Memory B cell (primary cell): Measurements from ENCODE around the gene CTNNAL1.
"Not testable (repeated sequence)": the region's sequence is repeated elsewhere in the genome, so short reads cannot be mapped to it uniquely, and the experiment has no call there.

ENCODE experiments used
- ATAC-seq: fragments of 150-1000 bp; cut with Tn5 transposase; 2 replicates; pipeline ENCODE4 v1.10.0; 2021; ENCODE audit warnings: low read depth, mild to moderate bottlenecking, moderate library complexity
- DNase-seq, 2 donors: peaks; one replicate each; pipeline ENCODE4 v3.0.0; 2022; ENCODE audit warnings: low spot score in 2 of 2
- H3K27ac Mint-ChIP-seq: one replicate; pipeline ENCODE4 v1.8.0; 2022; ENCODE audit warnings: mild to moderate bottlenecking, moderate library complexity, mixed read lengths
- H3K27me3 Mint-ChIP-seq: one replicate; pipeline ENCODE4 v1.8.0; 2022; ENCODE audit warnings: mixed read lengths
- H3K36me3 Mint-ChIP-seq: one replicate; pipeline ENCODE4 v1.8.0; 2022; ENCODE audit warnings: mild to moderate bottlenecking, mixed read lengths
- H3K4me1 Mint-ChIP-seq: one replicate; pipeline ENCODE4 v1.8.0; 2022; ENCODE audit warnings: mixed read lengths
- H3K4me3 Mint-ChIP-seq: one replicate; pipeline ENCODE4 v1.8.0; 2022; ENCODE audit warnings: mild to moderate bottlenecking, moderate library complexity, mixed read lengths
- H3K9me3 Mint-ChIP-seq: one replicate; pipeline ENCODE4 v1.8.0; 2022; ENCODE audit warnings: mixed read lengths

Gene CTNNAL1

GRCh38 chr9:109012876-109013678, at the start of gene CTNNAL1:
TSS of gene CTNNAL1 (minus strand) at chr9:109013499. CDS start at chr9:109013442, 57 bp downstream.
- H3K4me1 Mint-ChIP-seq, result peaks cover 25% of the 10 kb centered on the region
- H3K27ac Mint-ChIP-seq, result peak within 1 kb of the TSS; percentile 84
- no peaks in the 10 kb centered on the region for H3K36me3 Mint-ChIP-seq
- ATAC-seq, result peak; percentile 94
- peak within 1 kb of the TSS; percentile 96 for H3K4me3 Mint-ChIP-seq
- DNase-seq, result peak; percentile 77 to 82
- H3K27me3 Mint-ChIP-seq, result peaks cover 9% of the 10 kb centered on the region
- H3K9me3 Mint-ChIP-seq, result no peaks in the 10 kb centered on the region

GRCh38 chr9:109062543-109062942, 49.2 kb upstream of the CTNNAL1 start:
- H3K4me1 Mint-ChIP-seq, result no peaks in the 10 kb centered on the region
- H3K36me3 Mint-ChIP-seq, result peaks cover 23% of the 10 kb centered on the region
- H3K4me3 Mint-ChIP-seq, result no peak overlapping the region
- no peak for ATAC-seq
- no peaks in the 10 kb centered on the region for H3K9me3 Mint-ChIP-seq
- DNase-seq, result no peak
- H3K27ac Mint-ChIP-seq, result no peak overlapping the region
- no peaks in the 10 kb centered on the region for H3K27me3 Mint-ChIP-seq

GRCh38 chr9:109060191-109060590, 46.9 kb upstream of the CTNNAL1 start:
- Mint-ChIP-seq H3K9me3 (no peaks in the 10 kb centered on the region), H3K4me3 (no peak overlapping the region), H3K27ac (no peak overlapping the region), H3K27me3 (no peaks in the 10 kb centered on the region), H3K36me3 (peaks cover 25% of the 10 kb centered on the region), H3K4me1 (no peaks in the 10 kb centered on the region)
- ATAC-seq, result no peak
- DNase-seq, result no peak

- not testable (repeated sequence) for H3K4me3 Mint-ChIP-seq, H3K27ac Mint-ChIP-seq, H3K27me3 Mint-ChIP-seq, ATAC-seq, H3K4me1 Mint-ChIP-seq, DNase-seq, H3K9me3 Mint-ChIP-seq
- H3K36me3 Mint-ChIP-seq, result peaks cover 53% of the 10 kb centered on the region
Observed at GRCh38 chr9:109053121-109053520, 39.8 kb upstream of the CTNNAL1 start.

- peaks cover 54% of the 10 kb centered on the region for H3K36me3 Mint-ChIP-seq
- H3K4me1 Mint-ChIP-seq, result no peaks in the 10 kb centered on the region
- DNase-seq, result no peak
- no peak overlapping the region for H3K27ac Mint-ChIP-seq
- H3K9me3 Mint-ChIP-seq, result no peaks in the 10 kb centered on the region
- ATAC-seq, result no peak
- H3K4me3 Mint-ChIP-seq, result no peak overlapping the region
- H3K27me3 Mint-ChIP-seq, result no peaks in the 10 kb centered on the region
Observed at GRCh38 chr9:109052416-109052815, 39.1 kb upstream of the CTNNAL1 start.

GRCh38 chr9:109051733-109052132, 38.4 kb upstream of the CTNNAL1 start:
- ATAC-seq (no peak), DNase-seq (no peak)
- Mint-ChIP-seq H3K27me3 (no peaks in the 10 kb centered on the region), H3K27ac (peak overlapping the region; percentile 41), H3K36me3 (peaks cover 54% of the 10 kb centered on the region), H3K9me3 (no peaks in the 10 kb centered on the region), H3K4me1 (no peaks in the 10 kb centered on the region), H3K4me3 (no peak overlapping the region)

GRCh38 chr9:109050444-109050843, 37.1 kb upstream of the CTNNAL1 start:
- H3K4me1 Mint-ChIP-seq, result no peaks in the 10 kb centered on the region
- H3K9me3 Mint-ChIP-seq, result no peaks in the 10 kb centered on the region
- no peak overlapping the region for H3K4me3 Mint-ChIP-seq
- no peak overlapping the region for H3K27ac Mint-ChIP-seq
- no peak for ATAC-seq
- no peaks in the 10 kb centered on the region for H3K27me3 Mint-ChIP-seq
- H3K36me3 Mint-ChIP-seq, result peaks cover 51% of the 10 kb centered on the region
- DNase-seq, result no peak

- no peak for DNase-seq
- H3K4me1 Mint-ChIP-seq, result no peaks in the 10 kb centered on the region
- H3K27ac Mint-ChIP-seq, result no peak overlapping the region
- H3K27me3 Mint-ChIP-seq, result no peaks in the 10 kb centered on the region
- no peak for ATAC-seq
- peaks cover 49% of the 10 kb centered on the region for H3K36me3 Mint-ChIP-seq
- peaks cover 3% of the 10 kb centered on the region for H3K9me3 Mint-ChIP-seq
- no peak overlapping the region for H3K4me3 Mint-ChIP-seq
Observed at GRCh38 chr9:109048822-109049221, 35.5 kb upstream of the CTNNAL1 start.

GRCh38 chr9:109047259-109047658, 34.0 kb upstream of the CTNNAL1 start:
- DNase-seq, result no peak
- Mint-ChIP-seq H3K36me3 (peaks cover 53% of the 10 kb centered on the region), H3K4me3 (no peak overlapping the region), H3K27me3 (no peaks in the 10 kb centered on the region), H3K27ac (no peak overlapping the region), H3K9me3 (peaks cover 6% of the 10 kb centered on the region), H3K4me1 (no peaks in the 10 kb centered on the region)
- no peak for ATAC-seq

GRCh38 chr9:109046346-109046745, 33.0 kb upstream of the CTNNAL1 start:
- Mint-ChIP-seq H3K36me3 (peaks cover 50% of the 10 kb centered on the region), H3K4me3 (no peak overlapping the region), H3K27ac (no peak overlapping the region), H3K9me3 (peaks cover 6% of the 10 kb centered on the region), H3K4me1 (no peaks in the 10 kb centered on the region), H3K27me3 (no peaks in the 10 kb centered on the region)
- DNase-seq, result no peak
- no peak for ATAC-seq

GRCh38 chr9:109043578-109043977, 30.3 kb upstream of the CTNNAL1 start:
- H3K9me3 Mint-ChIP-seq, result peaks cover 6% of the 10 kb centered on the region
- H3K36me3 Mint-ChIP-seq, result peaks cover 43% of the 10 kb centered on the region
- ATAC-seq, result no peak
- DNase-seq, result no peak
- no peak overlapping the region for H3K27ac Mint-ChIP-seq
- no peaks in the 10 kb centered on the region for H3K4me1 Mint-ChIP-seq
- no peak overlapping the region for H3K4me3 Mint-ChIP-seq
- H3K27me3 Mint-ChIP-seq, result no peaks in the 10 kb centered on the region

- Mint-ChIP-seq H3K4me3 (no peak overlapping the region), H3K9me3 (peaks cover 6% of the 10 kb centered on the region), H3K4me1 (no peaks in the 10 kb centered on the region), H3K27me3 (no peaks in the 10 kb centered on the region), H3K36me3 (peaks cover 38% of the 10 kb centered on the region), H3K27ac (no peak overlapping the region)
- DNase-seq, result no peak
- no peak for ATAC-seq
Observed at GRCh38 chr9:109040571-109040970, 27.3 kb upstream of the CTNNAL1 start.

GRCh38 chr9:109039539-109039938, 26.2 kb upstream of the CTNNAL1 start:
- Mint-ChIP-seq H3K27me3 (no peaks in the 10 kb centered on the region), H3K27ac (peak overlapping the region; percentile 4), H3K4me1 (no peaks in the 10 kb centered on the region), H3K4me3 (no peak overlapping the region), H3K36me3 (peaks cover 35% of the 10 kb centered on the region), H3K9me3 (peaks cover 6% of the 10 kb centered on the region)
- no peak for DNase-seq
- no peak for ATAC-seq

GRCh38 chr9:109037946-109038715, 24.8 kb upstream of the CTNNAL1 start:
- no peak for DNase-seq
- H3K36me3 Mint-ChIP-seq, result peaks cover 36% of the 10 kb centered on the region
- H3K9me3 Mint-ChIP-seq, result no peaks in the 10 kb centered on the region
- no peak for ATAC-seq
- H3K27me3 Mint-ChIP-seq, result no peaks in the 10 kb centered on the region
- H3K4me3 Mint-ChIP-seq, result no peak overlapping the region
- H3K27ac Mint-ChIP-seq, result no peak overlapping the region
- H3K4me1 Mint-ChIP-seq, result no peaks in the 10 kb centered on the region
